HG02759 (cell line): ENCODE data around the gene ANOS1.

Source experiments
- ATAC-seq: cut with Tn5 transposase; IDR thresholded peaks from one replicate; pipeline ENCODE4 v1.9.1; 2021; ENCODE audit warnings: mild to moderate bottlenecking, moderate library complexity; ENCODE audit not compliant: unreplicated experiment

ANOS1 gene

GRCh38 chrX:8721536-8721935 is 10.4 kb downstream of the ANOS1 start:
- no peak for ATAC-seq

DNA sequence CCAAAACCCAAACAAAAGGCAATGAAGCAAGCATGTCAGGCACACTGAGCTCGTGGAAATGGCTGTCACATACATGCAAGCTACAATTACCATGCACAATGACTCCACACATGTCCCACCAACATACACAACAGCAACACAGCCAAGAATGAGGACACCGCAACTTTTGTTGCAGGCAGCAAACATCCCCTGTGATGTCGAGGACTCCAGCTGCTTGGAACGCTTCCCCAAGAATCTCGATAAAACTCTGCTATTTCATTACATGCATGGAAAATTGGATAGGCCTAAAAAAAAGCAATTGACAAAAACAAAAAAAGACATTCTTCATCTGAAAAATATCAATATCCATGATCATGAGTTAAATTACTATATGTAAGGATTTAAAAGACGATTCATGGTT is 11.8 kb downstream of the ANOS1 start:
- ATAC-seq: no peak

DNA sequence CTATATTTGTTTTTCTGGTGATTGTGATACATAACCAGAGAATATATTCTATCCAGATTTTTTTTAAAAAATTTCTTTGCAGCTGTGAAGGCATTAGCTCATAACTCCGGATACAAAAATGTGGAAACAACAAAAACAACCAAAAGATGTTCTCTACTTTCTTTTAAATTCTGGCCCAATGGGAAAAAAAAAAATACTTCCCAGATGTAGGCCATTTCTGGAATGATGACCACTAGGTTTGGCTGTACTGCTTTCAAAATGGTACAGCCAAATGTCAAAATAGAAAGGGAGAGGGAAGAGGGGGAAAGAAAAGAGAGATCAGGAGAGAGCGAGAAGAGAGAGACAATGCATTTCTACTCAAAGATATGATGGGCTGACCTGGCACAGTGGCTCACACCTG is 14.6 kb downstream of the ANOS1 start:
- no peak for ATAC-seq

DNA sequence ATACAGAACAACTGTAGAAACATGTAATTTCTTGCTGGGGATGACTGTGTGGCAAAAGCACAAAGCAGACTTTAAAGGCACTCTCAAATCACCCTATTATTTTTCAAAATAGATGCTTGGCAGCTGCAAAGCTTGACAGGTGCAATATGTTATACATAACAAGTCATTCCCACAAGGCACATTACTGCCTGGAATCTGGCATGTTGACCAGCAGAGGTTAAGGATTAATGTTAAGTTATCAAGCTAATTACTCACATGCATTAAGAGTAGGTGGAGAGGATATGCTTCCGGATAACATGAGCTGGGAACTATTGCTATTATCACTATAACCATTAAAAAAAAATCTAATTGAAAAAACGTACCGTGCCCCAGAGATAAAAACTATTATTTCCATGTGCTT is 17.8 kb downstream of the ANOS1 start:
- ATAC-seq: no peak

DNA sequence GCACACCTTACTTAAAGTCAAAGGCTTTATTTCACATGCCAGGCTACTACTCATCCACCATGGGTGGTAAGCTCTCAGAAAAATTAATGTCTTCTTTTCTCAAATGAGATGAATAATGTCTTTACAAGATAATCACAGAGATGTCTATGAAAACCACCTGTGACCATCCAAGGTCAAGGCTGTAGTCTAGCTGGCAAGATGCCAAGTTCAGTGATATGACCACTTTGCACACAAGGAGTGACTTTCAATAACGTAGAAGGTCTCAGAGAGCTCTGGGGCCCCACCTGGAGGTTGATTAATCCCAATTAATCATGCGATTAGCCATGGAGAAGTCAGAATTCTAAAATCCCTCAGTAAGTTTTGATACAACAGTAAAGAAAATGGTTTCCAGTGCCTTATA is 20.5 kb downstream of the ANOS1 start:
- ATAC-seq: no peak

- no peak for ATAC-seq
Measured at GRCh38 chrX:8704184-8704583, 27.8 kb downstream of the ANOS1 start.

GRCh38 chrX:8692871-8693270 is 39.1 kb downstream of the ANOS1 start:
- no peak for ATAC-seq

DNA sequence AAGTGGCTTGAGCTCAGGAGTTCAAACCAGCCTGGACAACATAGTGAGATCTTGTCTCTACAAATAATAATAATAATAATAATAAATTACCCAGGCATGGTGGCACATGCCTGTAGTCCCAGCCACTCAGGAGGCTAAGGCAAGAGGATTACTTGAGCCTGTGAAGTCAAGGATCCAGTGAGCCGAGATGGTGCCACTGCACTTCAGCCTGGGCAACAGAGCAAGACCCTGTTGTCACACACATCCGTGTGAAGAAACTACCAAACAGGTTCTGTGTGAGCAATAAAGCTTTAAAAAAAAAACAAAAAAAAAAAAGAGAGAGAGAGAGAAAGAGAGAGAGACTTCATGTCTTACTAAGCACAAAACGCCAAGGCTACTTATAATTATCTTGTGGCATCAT is 42.5 kb downstream of the ANOS1 start:
- ATAC-seq: no peak

DNA sequence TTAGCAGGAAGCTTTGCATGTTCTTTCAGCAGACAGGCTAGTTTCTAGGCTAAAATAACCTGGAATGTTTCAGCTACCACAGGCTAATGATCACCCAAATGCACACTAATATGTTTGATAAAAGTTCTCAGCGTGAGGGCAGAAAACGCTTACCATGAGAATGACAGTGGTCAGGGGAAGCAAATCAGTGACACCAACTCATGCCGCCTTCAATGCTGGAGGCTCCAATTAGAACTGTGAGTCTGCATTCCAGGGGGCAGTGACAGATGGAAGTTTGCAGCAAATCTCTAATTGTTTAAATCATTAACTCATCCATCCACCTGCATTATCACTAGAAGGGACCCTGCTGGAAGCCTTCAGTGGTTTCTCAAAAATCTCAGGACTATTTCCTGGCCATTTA is 43.2 kb downstream of the ANOS1 start:
- ATAC-seq: no peak

DNA sequence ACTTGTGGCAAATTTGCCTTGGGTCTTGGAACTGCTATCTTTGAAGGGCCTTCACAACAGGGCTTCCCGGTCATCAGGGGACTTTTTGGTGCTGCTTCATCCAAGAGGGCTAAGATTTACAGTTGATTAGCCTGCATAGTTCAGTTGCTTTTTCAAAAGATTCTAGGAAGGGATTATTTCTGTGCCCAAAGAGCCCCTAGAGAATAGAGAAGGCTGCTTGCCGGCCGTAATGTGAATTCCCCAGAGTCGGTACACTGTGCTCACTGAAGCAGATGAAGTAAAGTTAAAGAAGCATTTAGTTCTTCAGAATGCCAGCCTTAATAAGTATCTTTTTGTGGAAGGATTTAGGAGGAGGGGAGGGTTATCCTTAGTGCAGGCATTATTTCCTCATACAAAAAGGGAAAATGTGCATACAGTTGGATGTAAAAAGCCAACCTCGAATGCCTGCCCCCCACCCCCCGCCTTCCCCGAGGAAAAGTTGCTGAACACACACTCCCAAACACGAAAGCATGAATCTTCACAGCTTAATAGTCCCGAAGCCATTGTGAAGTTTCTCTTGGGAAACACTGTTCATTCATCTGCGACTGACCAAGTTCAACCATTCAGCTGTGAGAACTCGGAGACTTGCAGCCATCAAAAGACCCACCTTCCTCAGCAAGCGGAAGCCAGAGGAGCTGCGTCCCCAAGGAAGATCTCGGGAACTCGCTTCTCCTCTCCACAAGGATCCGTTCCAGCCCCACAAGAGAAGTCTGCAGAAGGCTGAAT is 47.6 kb downstream of the ANOS1 start:
- ATAC-seq: no peak

- no peak for ATAC-seq
Measured at GRCh38 chrX:8683687-8684086, 48.2 kb downstream of the ANOS1 start.

- no peak for ATAC-seq
Measured at GRCh38 chrX:8679550-8679949, 52.4 kb downstream of the ANOS1 start.

- ATAC-seq: no peak
Measured at GRCh38 chrX:8675006-8675630, 56.8 kb downstream of the ANOS1 start.

DNA sequence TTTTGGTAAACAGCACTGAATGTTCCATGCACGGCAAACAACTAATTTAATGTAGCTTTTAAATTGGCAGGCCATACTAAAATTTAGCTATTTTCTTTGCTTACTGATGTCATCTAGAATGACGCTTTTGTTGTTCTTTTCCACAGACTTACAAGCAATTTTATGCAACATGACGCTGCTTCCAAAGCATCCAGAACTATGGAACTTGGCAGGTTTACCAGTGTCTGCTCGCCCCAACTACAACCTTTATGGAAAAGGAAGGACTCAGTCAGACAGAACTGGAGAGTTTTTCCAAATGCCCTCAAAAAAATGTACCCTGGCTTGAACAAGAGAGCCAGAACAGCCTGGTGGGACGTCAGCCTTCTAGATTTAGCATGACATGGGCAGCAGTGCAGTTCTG is 58.7 kb downstream of the ANOS1 start:
- no peak for ATAC-seq

GRCh38 chrX:8672176-8672575 is 59.8 kb downstream of the ANOS1 start:
- ATAC-seq: no peak

DNA sequence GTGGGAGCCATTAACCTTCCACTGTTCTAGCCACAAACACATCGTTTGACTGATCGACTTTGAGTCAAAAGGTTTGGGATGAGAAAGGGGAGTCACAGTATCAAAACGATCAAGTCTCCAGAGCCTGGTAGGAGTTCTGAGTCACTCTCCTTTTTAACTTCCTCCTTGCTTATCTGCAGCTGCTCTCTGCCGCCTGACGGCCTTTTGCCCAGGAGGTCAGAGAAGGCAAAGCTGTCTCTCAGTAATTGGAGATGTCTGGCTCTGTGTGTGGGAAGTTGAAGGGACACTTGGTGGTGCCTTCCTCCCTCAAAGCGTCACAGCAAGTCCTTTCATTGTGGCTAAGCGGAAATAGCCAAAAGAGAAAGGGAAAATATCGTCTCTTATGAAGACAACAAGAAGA is 63.1 kb downstream of the ANOS1 start:
- ATAC-seq: no peak

- ATAC-seq: no peak
Measured at GRCh38 chrX:8663325-8663724, 68.6 kb downstream of the ANOS1 start.

- no peak for ATAC-seq
Measured at GRCh38 chrX:8657883-8658282, 74.1 kb downstream of the ANOS1 start.

GRCh38 chrX:8653956-8654355 is 78.0 kb downstream of the ANOS1 start:
- ATAC-seq: no peak

- ATAC-seq: no peak
Measured at GRCh38 chrX:8649969-8650368, 82.0 kb downstream of the ANOS1 start.

GRCh38 chrX:8647176-8647575 is 84.8 kb downstream of the ANOS1 start:
- no peak for ATAC-seq

DNA sequence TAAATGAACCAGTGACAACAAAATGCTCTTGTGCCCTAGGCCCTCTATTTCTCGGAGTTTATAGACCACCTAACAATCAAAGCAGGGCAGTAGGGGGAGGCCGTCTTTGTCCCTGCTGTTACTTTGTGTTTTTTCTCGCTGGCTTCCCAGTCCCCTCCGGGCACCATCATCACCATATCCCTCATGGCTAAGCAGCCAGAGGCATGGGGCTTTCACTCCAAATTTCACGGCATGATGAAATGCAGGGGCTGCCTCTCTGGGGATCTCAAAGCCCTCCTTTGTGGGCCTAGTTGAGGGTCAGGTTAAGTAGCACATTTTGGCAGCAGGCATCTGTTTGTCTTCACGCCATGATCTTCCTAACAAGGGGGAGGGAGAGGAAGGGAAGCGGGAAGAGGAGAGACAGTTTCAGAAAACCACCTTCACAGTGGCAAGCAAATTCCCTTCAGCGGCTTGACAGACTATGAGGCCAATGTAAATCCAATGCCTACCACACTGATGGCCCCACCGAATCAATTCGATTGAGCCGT is 91.9 kb downstream of the ANOS1 start:
- no peak for ATAC-seq

- no peak for ATAC-seq
Measured at GRCh38 chrX:8636497-8636896, 95.4 kb downstream of the ANOS1 start.
